DND-41 (cell line): ENCODE results near the gene MYCBP.

Experiments used
- ATAC-seq: fragments of 200-7000 bp; cut with Tn5 transposase; 3 replicates; pipeline ENCODE4 v1.9.1; 2021; ENCODE audit warnings: low read depth; ENCODE audit not compliant: insufficient read depth
- DNase-seq: peaks from one replicate; pipeline ENCODE4 v3.0.0-alpha.2; 2020
- H2AFZ ChIP-seq: 2 replicates; pipeline ENCODE4 v1.6.0; 2012; ENCODE audit warnings: low read depth, low read length
- H3K27ac ChIP-seq: 2 replicates; pipeline ENCODE4 v1.5.1; 2012; ENCODE audit warnings: low read length, inconsistent platforms
- H3K27me3 ChIP-seq: fragments of 200-600 bp; sonication (generic); 2 replicates; pipeline ENCODE4 v1.6.0; 2012; ENCODE audit warnings: low read length, mild to moderate bottlenecking, inconsistent platforms; ENCODE audit not compliant: insufficient read depth, poor library complexity
- H3K36me3 ChIP-seq: 2 replicates; pipeline ENCODE4 v1.5.1; 2012; ENCODE audit warnings: low read length, inconsistent platforms; ENCODE audit not compliant: insufficient read depth
- H3K4me1 ChIP-seq: 2 replicates; pipeline ENCODE4 v1.5.1; 2012; ENCODE audit warnings: mild to moderate bottlenecking, low read length; ENCODE audit not compliant: insufficient read depth
- H3K4me2 ChIP-seq: 2 replicates; pipeline ENCODE4 v1.6.0; 2012; ENCODE audit warnings: mild to moderate bottlenecking, moderate library complexity, low read length, inconsistent platforms; ENCODE audit not compliant: insufficient read depth
- H3K4me3 ChIP-seq, 2 experiments: fragments of 200-600 bp in 1 of 2; shearing (Covaris generic) in 1 of 2; 2 replicates each; pipeline ENCODE4 v1.5.1; 2012 to 2016; ENCODE audit warnings: inconsistent platforms in 2 of 2, low read length in 2 of 2, mild to moderate bottlenecking in 2 of 2, low read depth in 1 of 2, moderate library complexity in 1 of 2
- H3K79me2 ChIP-seq: 2 replicates; pipeline ENCODE4 v1.6.0; 2012; ENCODE audit warnings: low read length, inconsistent platforms; ENCODE audit not compliant: insufficient read depth
- H3K9ac ChIP-seq: 2 replicates; pipeline ENCODE4 v1.6.0; 2012; ENCODE audit warnings: low read depth, mild to moderate bottlenecking, inconsistent platforms, low read length, moderate library complexity
- H3K9me3 ChIP-seq: 2 replicates; pipeline ENCODE4 v1.5.1; 2012; ENCODE audit warnings: low read length, moderate library complexity, mild to moderate bottlenecking, inconsistent platforms; ENCODE audit not compliant: insufficient read depth, severe bottlenecking
- H4K20me1 ChIP-seq: 2 replicates; pipeline ENCODE4 v1.6.0; 2012; ENCODE audit warnings: low read length; ENCODE audit not compliant: insufficient read depth
- EZH2 ChIP-seq: IDR thresholded peaks from 3 replicates; pipeline ENCODE4 v1.6.1; 2012; ENCODE audit warnings: borderline replicate concordance, low read depth, mild to moderate bottlenecking, moderate library complexity, low read length, inconsistent platforms; ENCODE audit not compliant: severe bottlenecking
- TF ChIP-seq, protein P1 (sequence below): IDR thresholded peaks from 2 replicates; pipeline ENCODE4 v1.5.1; 2012; ENCODE audit warnings: borderline replicate concordance, low read length, moderate library complexity, mild to moderate bottlenecking; ENCODE audit not compliant: poor library complexity, severe bottlenecking; ENCODE audit errors: extremely low read depth

Gene MYCBP

DNA sequence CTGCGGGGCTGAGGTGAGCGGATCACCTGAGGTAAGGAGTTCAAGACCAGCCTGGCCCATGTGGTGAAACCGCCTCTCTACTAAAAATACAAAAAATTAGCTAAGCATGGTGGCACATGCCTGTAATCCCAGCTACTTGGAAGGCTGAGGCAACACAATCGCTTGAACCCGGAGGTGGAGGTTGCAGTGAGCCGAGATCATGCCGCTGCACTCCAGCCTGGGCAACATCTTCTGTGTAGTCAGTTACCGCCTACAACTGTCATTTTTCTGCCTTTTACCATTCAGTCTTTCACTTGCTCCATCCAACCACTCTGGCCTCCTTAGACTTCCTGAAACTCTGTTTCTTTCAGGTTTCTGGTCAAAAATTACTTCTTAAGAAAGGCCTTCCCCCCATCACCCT lies 2.2 kb downstream of the MYCBP start:
- ATAC-seq (no peak), DNase-seq (no peak)
- Histone ChIP-seq H3K9ac (no peak overlapping the region), H3K4me3 (no peak overlapping the region), H3K9me3 (no peaks in the 10 kb centered on the region), H3K36me3 (peaks cover 18% of the 10 kb centered on the region), H3K4me1 (peaks cover 28% of the 10 kb centered on the region), H3K27me3 (no peaks in the 10 kb centered on the region), H3K79me2 (peaks cover 58% of the 10 kb centered on the region), H4K20me1 (peaks cover 5% of the 10 kb centered on the region; the same call in 1 of the 2 replicates), H3K27ac (no peak overlapping the region), H2AFZ (no peak overlapping the region), H3K4me2 (no peak overlapping the region)
- no peak for TF ChIP-seq EZH2
- TF ChIP-seq, protein P1, sequence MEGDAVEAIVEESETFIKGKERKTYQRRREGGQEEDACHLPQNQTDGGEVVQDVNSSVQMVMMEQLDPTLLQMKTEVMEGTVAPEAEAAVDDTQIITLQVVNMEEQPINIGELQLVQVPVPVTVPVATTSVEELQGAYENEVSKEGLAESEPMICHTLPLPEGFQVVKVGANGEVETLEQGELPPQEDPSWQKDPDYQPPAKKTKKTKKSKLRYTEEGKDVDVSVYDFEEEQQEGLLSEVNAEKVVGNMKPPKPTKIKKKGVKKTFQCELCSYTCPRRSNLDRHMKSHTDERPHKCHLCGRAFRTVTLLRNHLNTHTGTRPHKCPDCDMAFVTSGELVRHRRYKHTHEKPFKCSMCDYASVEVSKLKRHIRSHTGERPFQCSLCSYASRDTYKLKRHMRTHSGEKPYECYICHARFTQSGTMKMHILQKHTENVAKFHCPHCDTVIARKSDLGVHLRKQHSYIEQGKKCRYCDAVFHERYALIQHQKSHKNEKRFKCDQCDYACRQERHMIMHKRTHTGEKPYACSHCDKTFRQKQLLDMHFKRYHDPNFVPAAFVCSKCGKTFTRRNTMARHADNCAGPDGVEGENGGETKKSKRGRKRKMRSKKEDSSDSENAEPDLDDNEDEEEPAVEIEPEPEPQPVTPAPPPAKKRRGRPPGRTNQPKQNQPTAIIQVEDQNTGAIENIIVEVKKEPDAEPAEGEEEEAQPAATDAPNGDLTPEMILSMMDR, result no peak

GRCh38 chr1:38867208-38867607 lies 5.9 kb downstream of the MYCBP start:
- no peak overlapping the region for H3K9ac ChIP-seq
- no peak overlapping the region for H2AFZ ChIP-seq
- no peak for DNase-seq
- H3K27me3 ChIP-seq, result no peaks in the 10 kb centered on the region
- peaks cover 65% of the 10 kb centered on the region for H3K79me2 ChIP-seq
- H3K36me3 ChIP-seq, result peaks cover 43% of the 10 kb centered on the region
- H3K4me3 ChIP-seq, result no peak overlapping the region
- H3K4me1 ChIP-seq, result peaks cover 27% of the 10 kb centered on the region
- no peaks in the 10 kb centered on the region for H3K9me3 ChIP-seq
- H3K4me2 ChIP-seq, result no peak overlapping the region
- no peak for TF ChIP-seq EZH2
- TF ChIP-seq, protein P1, result no peak
- no peak for ATAC-seq
- H4K20me1 ChIP-seq, result peaks cover 5% of the 10 kb centered on the region; the same call in 1 of the 2 replicates
- no peak overlapping the region for H3K27ac ChIP-seq

GRCh38 chr1:38865112-38865715 lies 7.9 kb downstream of the MYCBP start:
- Histone ChIP-seq H3K79me2 (peaks cover 66% of the 10 kb centered on the region), H3K9ac (no peak overlapping the region)
- DNase-seq, result no peak

More at GRCh38 chr1:38865112-38865715, 7.9 kb downstream of the MYCBP start:
- peaks cover 45% of the 10 kb centered on the region for H3K36me3 ChIP-seq
- TF ChIP-seq, protein P1, result no peak
- TF ChIP-seq EZH2, result no peak
- no peak overlapping the region for H3K4me2 ChIP-seq
- peaks cover 33% of the 10 kb centered on the region for H3K4me1 ChIP-seq
- H2AFZ ChIP-seq, result no peak overlapping the region
- H3K27me3 ChIP-seq, result no peaks in the 10 kb centered on the region
- peaks cover 5% of the 10 kb centered on the region; the same call in 1 of the 2 replicates for H4K20me1 ChIP-seq
- no peak overlapping the region for H3K4me3 ChIP-seq
- H3K27ac ChIP-seq, result no peak overlapping the region
- no peak for ATAC-seq
- no peaks in the 10 kb centered on the region for H3K9me3 ChIP-seq
